ENCODE results near the gene EIF2B5.

EIF2B5 gene

GRCh38 chr3:184174284-184174645 lies 39.1 kb downstream of the EIF2B5 start:
- no peaks in the 10 kb centered on the region for H3K27me3 ChIP-seq (ENCODE audit: insufficient read depth, low read length, poor library complexity, severe bottlenecking)
- peaks cover 25% of the 10 kb centered on the region for H3K4me1 ChIP-seq (ENCODE audit: insufficient read depth, low read length, poor library complexity, severe bottlenecking)
- H3K9ac ChIP-seq (ENCODE audit: low read depth, low read length, poor library complexity, severe bottlenecking): no peak overlapping the region
- no peak overlapping the region for H3K4me3 ChIP-seq (ENCODE audit: low read length, poor library complexity, severe bottlenecking)
- peaks cover 45% of the 10 kb centered on the region for H3K79me2 ChIP-seq (ENCODE audit: insufficient read depth, low read length)
- no peaks in the 10 kb centered on the region for H3K9me3 ChIP-seq (ENCODE audit: insufficient read depth, low read depth, low read length)
- H4K20me1 ChIP-seq (ENCODE audit: insufficient read depth, low read length, poor library complexity, severe bottlenecking): peaks cover 6% of the 10 kb centered on the region
- peaks cover 36% of the 10 kb centered on the region; the same call in 1 of the 2 replicates for H3K36me3 ChIP-seq (ENCODE audit: insufficient read depth, low read length)
- H2AFZ ChIP-seq (ENCODE audit: low read length): peak overlapping the region; percentile 29; the same call in 1 of the 2 replicates
- peak overlapping the region; percentile 22 for H3K4me2 ChIP-seq (ENCODE audit: low read depth, low read length, poor library complexity, severe bottlenecking)
- TF ChIP-seq EZH2phosphoT487 (IDR thresholded peaks at IDR 0.05; ENCODE audit: borderline replicate concordance): no peak
- no peak for TF ChIP-seq CTCF (conservative IDR thresholded peaks at IDR 0.05; ENCODE audit: low read length)
- H3K9me2 ChIP-seq (replicated peaks; ENCODE audit: low read depth, low read length): no peaks in the 10 kb centered on the region
- H3F3A ChIP-seq (ENCODE audit: low read depth): no peaks in the 10 kb centered on the region

GRCh38 chr3:184174646-184175492 lies 39.7 kb downstream of the EIF2B5 start, which contains the start of gene AP2M1:
AP2M1 (plus strand) TSS chr3:184174855; CDS start chr3:184176994, 2,139 bp downstream.
- Histone ChIP-seq H3K9me2 (replicated peaks; ENCODE audit: low read depth, low read length) (no peaks in the 10 kb centered on the region), H3K9me3 (ENCODE audit: insufficient read depth, low read depth, low read length) (no peaks in the 10 kb centered on the region), H3F3A (ENCODE audit: low read depth) (no peaks in the 10 kb centered on the region), H3K9ac (ENCODE audit: low read depth, low read length, poor library complexity, severe bottlenecking) (peak within 1 kb of the TSS; percentile 85), H4K20me1 (ENCODE audit: insufficient read depth, low read length, poor library complexity, severe bottlenecking) (peaks cover 6% of the 10 kb centered on the region), H3K36me3 (ENCODE audit: insufficient read depth, low read length) (peaks cover 35% of the 10 kb centered on the region; the same call in 1 of the 2 replicates), H3K79me2 (ENCODE audit: insufficient read depth, low read length) (peaks cover 45% of the 10 kb centered on the region), H2AFZ (ENCODE audit: low read length) (peak within 1 kb of the TSS; percentile 92), H3K4me1 (ENCODE audit: insufficient read depth, low read length, poor library complexity, severe bottlenecking) (peaks cover 25% of the 10 kb centered on the region), H3K27me3 (ENCODE audit: insufficient read depth, low read length, poor library complexity, severe bottlenecking) (no peaks in the 10 kb centered on the region), H3K4me3 (ENCODE audit: low read length, poor library complexity, severe bottlenecking) (peak within 1 kb of the TSS; percentile 87), H3K4me2 (ENCODE audit: low read depth, low read length, poor library complexity, severe bottlenecking) (peak within 1 kb of the TSS; percentile 93)
- no peak for TF ChIP-seq EZH2phosphoT487 (IDR thresholded peaks at IDR 0.05; ENCODE audit: borderline replicate concordance)
- TF ChIP-seq CTCF (conservative IDR thresholded peaks at IDR 0.05; ENCODE audit: low read length): no peak

GRCh38 chr3:184175506-184175905 lies 40.3 kb downstream of the EIF2B5 start:
- no peak overlapping the region for H2AFZ ChIP-seq (ENCODE audit: low read length)
- H3K4me3 ChIP-seq (ENCODE audit: low read length, poor library complexity, severe bottlenecking): peak overlapping the region; percentile 87
- peak overlapping the region; percentile 93 for H3K4me2 ChIP-seq (ENCODE audit: low read depth, low read length, poor library complexity, severe bottlenecking)
- H3K79me2 ChIP-seq (ENCODE audit: insufficient read depth, low read length): peaks cover 45% of the 10 kb centered on the region
- no peaks in the 10 kb centered on the region for H3F3A ChIP-seq (ENCODE audit: low read depth)
- peaks cover 6% of the 10 kb centered on the region for H4K20me1 ChIP-seq (ENCODE audit: insufficient read depth, low read length, poor library complexity, severe bottlenecking)
- peaks cover 39% of the 10 kb centered on the region; the same call in 1 of the 2 replicates for H3K36me3 ChIP-seq (ENCODE audit: insufficient read depth, low read length)
- H3K4me1 ChIP-seq (ENCODE audit: insufficient read depth, low read length, poor library complexity, severe bottlenecking): peaks cover 25% of the 10 kb centered on the region
- H3K9me2 ChIP-seq (replicated peaks; ENCODE audit: low read depth, low read length): no peaks in the 10 kb centered on the region
- H3K9me3 ChIP-seq (ENCODE audit: insufficient read depth, low read depth, low read length): no peaks in the 10 kb centered on the region
- no peaks in the 10 kb centered on the region for H3K27me3 ChIP-seq (ENCODE audit: insufficient read depth, low read length, poor library complexity, severe bottlenecking)
- TF ChIP-seq CTCF (conservative IDR thresholded peaks at IDR 0.05; ENCODE audit: low read length) (no peak), EZH2phosphoT487 (IDR thresholded peaks at IDR 0.05; ENCODE audit: borderline replicate concordance) (no peak)
- H3K9ac ChIP-seq (ENCODE audit: low read depth, low read length, poor library complexity, severe bottlenecking): peak overlapping the region; percentile 85

All from Loucy (cell line).